ENCODE results near the gene ANKUB1. TPM values are rescaled to one million over a fixed set of nuclear protein-coding genes. Genes with fewer than 3 reads are reported as not detected.

The ANKUB1 gene
- total RNA-seq, 3 donors from 2014 or later (not counting 1 experiment from before 2014, with no cell fraction given) = not detected

DNA sequence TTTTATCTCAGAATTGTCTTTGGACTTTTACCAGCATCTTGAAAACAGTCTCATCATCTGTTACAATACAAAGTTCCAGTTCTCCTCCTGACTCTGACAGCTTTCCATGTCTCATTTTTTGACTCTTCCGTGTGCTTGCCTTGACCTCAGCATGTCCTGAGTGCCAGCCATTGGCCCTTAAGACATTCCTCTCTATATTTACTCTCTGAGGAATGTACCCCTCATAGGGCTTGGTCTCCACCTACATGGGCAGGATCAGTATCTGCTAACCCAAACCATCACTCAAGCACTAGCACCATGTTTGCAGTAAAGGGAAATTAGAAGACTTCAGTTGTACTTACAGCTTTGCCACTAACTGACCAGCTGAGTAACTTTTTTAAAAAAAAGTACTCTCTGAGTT, 16.2 kb downstream of the ANKUB1 start:
- H3K4me3 ChIP-seq (ENCODE audit: low read length) = no peak overlapping the region
- DNase-seq = no peak
- no peaks in the 10 kb centered on the region for H3K4me1 ChIP-seq (ENCODE audit: control insufficient read depth, insufficient read depth, low read length)
- no peaks in the 10 kb centered on the region for H3K27me3 ChIP-seq (ENCODE audit: control insufficient read depth, insufficient read depth, low read length)
- Mint-ChIP-seq H3K9me3 (no peaks in the 10 kb centered on the region), H3K27ac (no peak overlapping the region), H3K4me1 (no peaks in the 10 kb centered on the region), H3K36me3 (no peaks in the 10 kb centered on the region), H3K4me3 (no peak overlapping the region), H3K27me3 (ENCODE audit: low read depth in 2 of 2) (peaks cover 11 to 29% of the 10 kb centered on the region in 2 donors)
- H3K27ac ChIP-seq (ENCODE audit: low read length) = no peak overlapping the region
- no peak for ATAC-seq
- no peaks in the 10 kb centered on the region for H3K36me3 ChIP-seq (ENCODE audit: control insufficient read depth, insufficient read depth, low read length)
- intact Hi-C loops (cut with micrococcal nuclease) = no loop called here
- TF ChIP-seq, protein P1, sequence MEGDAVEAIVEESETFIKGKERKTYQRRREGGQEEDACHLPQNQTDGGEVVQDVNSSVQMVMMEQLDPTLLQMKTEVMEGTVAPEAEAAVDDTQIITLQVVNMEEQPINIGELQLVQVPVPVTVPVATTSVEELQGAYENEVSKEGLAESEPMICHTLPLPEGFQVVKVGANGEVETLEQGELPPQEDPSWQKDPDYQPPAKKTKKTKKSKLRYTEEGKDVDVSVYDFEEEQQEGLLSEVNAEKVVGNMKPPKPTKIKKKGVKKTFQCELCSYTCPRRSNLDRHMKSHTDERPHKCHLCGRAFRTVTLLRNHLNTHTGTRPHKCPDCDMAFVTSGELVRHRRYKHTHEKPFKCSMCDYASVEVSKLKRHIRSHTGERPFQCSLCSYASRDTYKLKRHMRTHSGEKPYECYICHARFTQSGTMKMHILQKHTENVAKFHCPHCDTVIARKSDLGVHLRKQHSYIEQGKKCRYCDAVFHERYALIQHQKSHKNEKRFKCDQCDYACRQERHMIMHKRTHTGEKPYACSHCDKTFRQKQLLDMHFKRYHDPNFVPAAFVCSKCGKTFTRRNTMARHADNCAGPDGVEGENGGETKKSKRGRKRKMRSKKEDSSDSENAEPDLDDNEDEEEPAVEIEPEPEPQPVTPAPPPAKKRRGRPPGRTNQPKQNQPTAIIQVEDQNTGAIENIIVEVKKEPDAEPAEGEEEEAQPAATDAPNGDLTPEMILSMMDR (IDR thresholded peaks at IDR 0.05) = no peak
- no peaks in the 10 kb centered on the region for H3K9me3 ChIP-seq (ENCODE audit: control insufficient read depth, insufficient read depth, low read length)
- WGBS (ENCODE audit: insufficient coverage) = 85% methylated on average over 1 of the region's 1 CpG

DNA sequence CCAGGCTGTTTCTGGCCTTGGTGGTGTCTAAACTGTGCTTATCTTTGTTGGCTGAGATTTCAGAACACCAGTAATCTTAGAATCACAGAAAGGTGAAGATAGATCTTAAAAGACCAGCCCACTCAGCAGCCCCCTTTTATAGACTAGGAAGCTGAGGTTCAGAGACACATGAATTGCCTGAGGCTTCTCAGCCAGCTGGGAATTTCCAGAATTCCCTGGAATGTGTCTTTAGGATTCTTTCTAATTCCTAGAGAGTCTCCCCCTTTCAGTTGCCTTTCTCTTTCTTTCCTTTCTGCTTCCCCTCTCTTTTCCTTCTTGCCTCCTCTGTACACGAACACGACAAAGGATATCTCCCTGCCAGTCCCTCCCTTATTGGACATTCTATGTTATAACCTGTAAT, 19.5 kb downstream of the ANKUB1 start:
- H3K36me3 Mint-ChIP-seq = no peaks in the 10 kb centered on the region
- intact Hi-C loops (cut with micrococcal nuclease) = loop anchor here (2.0 kb wide), 1 partner anchor 260 kb away; no protein-coding TSS in a partner anchor
- no peaks in the 10 kb centered on the region for H3K9me3 ChIP-seq (ENCODE audit: control insufficient read depth, insufficient read depth, low read length)
- H3K4me3 ChIP-seq (ENCODE audit: low read length) = no peak overlapping the region
- H3K36me3 ChIP-seq (ENCODE audit: control insufficient read depth, insufficient read depth, low read length) = no peaks in the 10 kb centered on the region
- H3K27me3 Mint-ChIP-seq (ENCODE audit: low read depth in 2 of 2) = peaks cover 12 to 23% of the 10 kb centered on the region in 2 donors
- no peak overlapping the region for H3K27ac ChIP-seq (ENCODE audit: low read length)
- no peak overlapping the region for H3K27ac Mint-ChIP-seq
- H3K9me3 Mint-ChIP-seq = no peaks in the 10 kb centered on the region
- no peaks in the 10 kb centered on the region for H3K4me1 ChIP-seq (ENCODE audit: control insufficient read depth, insufficient read depth, low read length)
- no peaks in the 10 kb centered on the region for H3K27me3 ChIP-seq (ENCODE audit: control insufficient read depth, insufficient read depth, low read length)
- WGBS (ENCODE audit: insufficient coverage) = 100% methylated on average over 2 of the region's 2 CpGs
- ATAC-seq (no peak), DNase-seq (no peak)
- H3K4me1 Mint-ChIP-seq = no peaks in the 10 kb centered on the region
- H3K4me3 Mint-ChIP-seq = no peak overlapping the region
- TF ChIP-seq, protein P1 (IDR thresholded peaks at IDR 0.05) = no peak

DNA sequence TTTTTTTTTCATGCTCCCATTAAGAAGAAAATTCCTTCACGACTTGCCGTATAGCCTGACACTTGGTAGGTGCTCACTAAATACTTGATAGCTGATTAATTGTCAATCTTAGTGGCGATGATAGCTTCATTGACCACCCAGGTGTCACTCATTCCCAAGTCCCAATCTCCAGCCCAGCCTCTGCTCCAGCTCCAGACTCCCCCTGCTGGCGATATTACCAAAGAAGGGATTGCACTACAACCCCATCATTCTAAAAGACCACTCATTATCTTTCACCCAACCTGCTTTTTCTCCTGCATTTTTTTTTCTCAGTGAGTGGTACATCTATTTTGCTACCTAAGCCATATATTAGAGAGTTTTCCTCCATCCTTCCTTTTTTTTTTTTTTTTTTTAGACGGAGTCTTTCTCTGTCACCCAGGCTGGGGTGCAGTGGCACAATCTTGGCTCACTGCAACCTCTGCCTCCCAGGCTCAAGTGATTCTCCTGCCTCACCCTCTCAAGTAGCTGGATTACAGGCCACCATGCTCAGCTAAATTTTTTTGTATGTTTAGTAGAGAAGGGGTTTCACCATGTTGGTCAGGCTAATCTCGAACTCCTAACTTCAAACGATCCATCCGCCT, 20.6 kb downstream of the ANKUB1 start:
- Histone ChIP-seq H3K27ac (ENCODE audit: low read length) (no peak overlapping the region), H3K4me1 (ENCODE audit: control insufficient read depth, insufficient read depth, low read length) (no peaks in the 10 kb centered on the region), H3K27me3 (ENCODE audit: control insufficient read depth, insufficient read depth, low read length) (no peaks in the 10 kb centered on the region), H3K36me3 (ENCODE audit: control insufficient read depth, insufficient read depth, low read length) (no peaks in the 10 kb centered on the region), H3K4me3 (ENCODE audit: low read length) (no peak overlapping the region), H3K9me3 (ENCODE audit: control insufficient read depth, insufficient read depth, low read length) (no peaks in the 10 kb centered on the region)
- 66% methylated on average over 8 of the region's 8 CpGs for WGBS (ENCODE audit: insufficient coverage)
- TF ChIP-seq, protein P1 (IDR thresholded peaks at IDR 0.05) = peak; percentile 60
- H3K9me3 Mint-ChIP-seq = no peaks in the 10 kb centered on the region
- H3K36me3 Mint-ChIP-seq = no peaks in the 10 kb centered on the region
- intact Hi-C loops (cut with micrococcal nuclease) = loop anchor here (2.0 kb wide), 1 partner anchor 259 kb away; no protein-coding TSS in a partner anchor
- peaks cover 9 to 19% of the 10 kb centered on the region in 2 donors for H3K27me3 Mint-ChIP-seq (ENCODE audit: low read depth in 2 of 2)
- ATAC-seq = peak in 2 of 3 donors; percentile 49 to 61
- peak in 1 of 2 donors; percentile 60 for DNase-seq
- H3K4me3 Mint-ChIP-seq = no peak overlapping the region
- H3K27ac Mint-ChIP-seq = no peak overlapping the region
- no peaks in the 10 kb centered on the region for H3K4me1 Mint-ChIP-seq

DNA sequence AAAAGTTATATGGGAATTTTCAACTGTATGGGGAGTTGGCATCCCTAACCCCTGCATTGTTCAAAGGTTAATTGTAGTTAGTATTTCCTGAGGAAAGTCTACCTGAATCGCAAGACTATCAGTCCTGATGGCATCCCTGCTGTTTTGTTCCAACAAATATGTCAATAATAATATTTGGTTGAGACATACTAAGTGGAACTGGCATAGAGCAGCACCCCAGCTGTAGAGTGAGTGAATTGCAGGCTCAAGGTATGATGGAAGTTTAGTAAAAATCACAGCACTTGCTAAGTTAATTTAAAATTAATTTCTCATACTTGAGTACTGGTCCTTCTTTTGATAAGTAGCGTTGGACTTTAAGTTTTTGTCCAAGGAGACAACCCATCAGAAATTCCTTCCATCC, 22.1 kb downstream of the ANKUB1 start:
- Histone ChIP-seq H3K27ac (ENCODE audit: low read length) (no peak overlapping the region), H3K9me3 (ENCODE audit: control insufficient read depth, insufficient read depth, low read length) (no peaks in the 10 kb centered on the region), H3K4me1 (ENCODE audit: control insufficient read depth, insufficient read depth, low read length) (no peaks in the 10 kb centered on the region), H3K27me3 (ENCODE audit: control insufficient read depth, insufficient read depth, low read length) (no peaks in the 10 kb centered on the region), H3K36me3 (ENCODE audit: control insufficient read depth, insufficient read depth, low read length) (no peaks in the 10 kb centered on the region), H3K4me3 (ENCODE audit: low read length) (no peak overlapping the region)
- Mint-ChIP-seq H3K9me3 (no peaks in the 10 kb centered on the region), H3K27me3 (ENCODE audit: low read depth in 2 of 2) (peaks cover 15 to 27% of the 10 kb centered on the region in 2 donors), H3K27ac (no peak overlapping the region), H3K4me1 (no peaks in the 10 kb centered on the region), H3K4me3 (no peak overlapping the region), H3K36me3 (no peaks in the 10 kb centered on the region)
- intact Hi-C loops (cut with micrococcal nuclease) = no loop called here
- ATAC-seq = no peak
- WGBS (ENCODE audit: insufficient coverage) = 100% methylated on average over 2 of the region's 2 CpGs
- DNase-seq = no peak
- TF ChIP-seq, protein P1 (IDR thresholded peaks at IDR 0.05) = no peak
